A549 treated with AZD9567 at 1 μM for 4 hours (cell line): ENCODE data around the gene PLEKHG4B. TPM values are rescaled to one million over a fixed set of nuclear protein-coding genes. Genes with fewer than 3 reads are reported as not detected.

Experiments
- total RNA-seq: library from RNA; stranded (reverse); fragments of 200-300 nt; extraction: Qiagen RNA extraction; gene quantifications from 5 replicates; pipeline ENCODE4 v1.2.3, GENCODE V29; 2022; ENCODE audit not compliant: insufficient read depth

PLEKHG4B gene
- 0.89 to 1.3 TPM (median 1.2 TPM) in 4 of 5 replicates, not detected in the other for total RNA-seq

GRCh38 chr5:91556-92263 is at the start of gene PLEKHG4B:
PLEKHG4B (plus strand) TSS chr5:92168; CDS start chr5:92232, 64 bp downstream.

GRCh38 chr5:191036-191948 is 99.3 kb downstream of the PLEKHG4B start, which contains the start of gene LRRC14B:
LRRC14B (plus strand) TSS chr5:191495; CDS start chr5:191539, 44 bp downstream.

GRCh38 chr5:217494-218456 is 125.8 kb downstream of the PLEKHG4B start, which contains the start of the genes CCDC127 and SDHA:
CCDC127 (minus strand) TSS chr5:218153; CDS start chr5:216849, 1,304 bp downstream.
SDHA (plus strand) TSS chr5:218320; CDS start chr5:218356, 36 bp downstream.

Other genes starting within 250 kb of the PLEKHG4B start
- not detected in 5 replicates for gene LRRC14B, start 99.3 kb downstream of the PLEKHG4B start, total RNA-seq
- 4.6 to 6.7 TPM (median 6.5 TPM) in 5 replicates for gene CCDC127, start 126.0 kb downstream of the PLEKHG4B start, total RNA-seq
- gene SDHA, start 126.2 kb downstream of the PLEKHG4B start, total RNA-seq = 122 to 131 TPM (median 127 TPM) in 5 replicates
- gene PDCD6, start 179.5 kb downstream of the PLEKHG4B start, total RNA-seq = 168 to 199 TPM (median 195 TPM) in 5 replicates
- gene AHRR, start 229.5 kb downstream of the PLEKHG4B start, total RNA-seq = 3.3 to 4.5 TPM (median 4.1 TPM) in 5 replicates